GM21825 (cell line): Measurements from ENCODE around the gene CHMP6.

Experiments used
- ATAC-seq: cut with Tn5 transposase; IDR thresholded peaks from one replicate; pipeline ENCODE4 v1.9.1; 2021; ENCODE audit warnings: mild to moderate bottlenecking, moderate library complexity; ENCODE audit not compliant: unreplicated experiment

CHMP6 gene

DNA sequence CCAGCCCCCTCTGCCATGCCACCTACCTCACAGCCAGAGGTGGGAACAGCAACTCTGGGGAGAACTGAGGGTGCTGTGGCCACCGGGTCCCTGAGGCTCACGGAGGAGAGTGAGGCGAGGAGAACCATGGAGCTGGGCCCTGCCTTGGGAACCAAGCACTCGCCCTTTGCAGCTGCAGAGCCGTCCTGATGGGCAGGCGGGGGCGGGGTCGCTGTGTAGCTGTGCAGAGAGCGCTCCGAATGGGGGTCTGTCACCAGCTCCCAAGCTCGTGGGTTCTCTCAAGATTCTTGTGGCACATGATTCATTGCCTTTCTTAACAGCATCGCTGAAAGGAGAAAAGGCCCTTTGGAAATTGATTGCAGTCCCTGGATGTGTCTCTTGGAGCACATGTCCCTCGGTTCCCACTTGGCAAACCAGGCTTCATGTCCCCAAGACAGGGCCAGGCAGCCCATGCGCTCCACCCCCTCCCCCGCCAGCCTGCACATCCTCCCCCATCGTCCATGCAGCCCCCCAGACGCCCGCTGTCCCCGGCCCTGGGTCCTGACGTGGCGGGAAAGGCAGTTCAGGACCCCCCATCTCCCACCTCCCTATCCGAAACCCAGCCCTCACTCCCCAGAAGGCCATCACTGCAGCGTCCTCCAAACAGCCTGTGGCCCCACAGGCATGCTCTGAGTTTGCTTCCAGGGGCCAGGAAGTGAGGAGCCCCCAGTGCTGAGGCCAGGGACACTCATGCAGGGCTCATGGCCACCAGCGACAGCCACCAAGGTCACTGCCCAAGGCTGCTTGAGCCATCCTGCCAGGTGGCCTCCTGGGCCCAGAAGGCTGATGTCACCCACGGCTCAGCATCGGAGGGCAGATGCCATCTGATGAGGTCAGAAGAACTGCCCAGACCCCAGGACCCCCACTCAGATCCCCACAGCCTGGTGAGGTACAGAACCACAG is 20.6 kb upstream of the CHMP6 start:
- ATAC-seq = no peak

DNA sequence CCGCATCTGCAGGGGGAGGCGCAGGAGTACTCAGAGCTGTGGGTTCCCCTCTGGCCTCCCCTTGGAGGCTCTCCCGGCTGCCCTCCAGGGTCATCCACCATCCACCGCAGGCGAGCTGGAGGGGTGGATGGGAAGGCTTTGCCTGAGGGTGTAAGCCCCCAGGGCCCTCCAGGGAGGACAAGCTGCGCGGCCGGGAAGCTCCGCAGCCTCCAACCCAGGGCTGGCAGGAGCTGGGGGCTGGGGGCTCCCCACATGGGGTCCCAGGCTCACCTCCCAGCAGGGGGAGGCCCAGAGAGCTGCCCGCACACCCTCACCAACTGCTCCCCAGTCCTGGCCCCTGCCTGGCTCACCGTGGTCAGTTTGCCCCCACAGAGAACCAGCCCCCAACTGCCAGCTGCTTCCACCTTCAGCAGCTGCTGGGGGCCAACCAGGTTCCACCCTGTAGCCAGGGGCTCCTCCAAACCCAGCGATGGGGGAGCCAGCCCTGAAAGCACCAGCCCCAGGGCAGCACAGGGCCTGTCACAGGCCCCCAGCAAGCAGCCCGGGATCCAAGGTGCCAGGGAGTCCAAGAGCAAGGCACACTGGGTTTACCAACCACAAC is 19.8 kb upstream of the CHMP6 start:
- ATAC-seq = no peak

DNA sequence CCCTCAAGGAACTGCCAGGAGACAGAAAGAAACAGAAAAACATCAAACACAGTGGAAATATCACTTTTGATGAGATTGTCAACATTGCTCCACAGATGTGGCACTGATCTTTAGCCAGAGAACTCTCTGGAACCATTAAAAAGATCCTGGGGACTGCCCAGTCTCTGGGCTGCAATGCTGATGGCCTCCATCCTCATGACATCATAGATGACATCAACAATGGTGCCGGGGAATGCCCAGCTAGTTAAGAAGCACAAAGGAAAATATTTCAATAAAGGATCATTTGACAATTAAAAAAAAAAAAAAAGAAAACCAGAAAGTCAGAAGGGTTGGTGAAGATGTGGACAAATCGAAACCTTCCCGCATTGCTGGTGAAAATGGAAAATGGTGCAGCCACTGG is 14.9 kb upstream of the CHMP6 start:
- no peak for ATAC-seq

DNA sequence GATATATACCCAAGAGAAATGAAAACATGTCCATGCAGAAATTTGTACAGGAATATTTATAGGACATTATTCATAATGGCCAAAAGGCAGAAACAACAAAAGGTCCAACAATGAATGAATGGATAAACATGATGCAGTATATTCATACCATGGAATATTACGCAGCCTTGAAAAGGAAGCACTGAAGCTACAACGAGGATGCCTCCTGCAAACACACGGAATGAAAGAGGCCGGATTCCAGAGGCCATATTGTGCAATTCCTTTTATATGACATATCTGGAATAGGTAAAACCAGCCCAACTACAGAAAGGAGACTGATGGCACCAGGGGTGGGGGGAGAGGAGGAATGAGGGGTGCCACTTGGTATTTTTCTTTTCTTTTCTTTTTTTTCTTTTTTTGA is 14.5 kb upstream of the CHMP6 start:
- ATAC-seq = no peak

DNA sequence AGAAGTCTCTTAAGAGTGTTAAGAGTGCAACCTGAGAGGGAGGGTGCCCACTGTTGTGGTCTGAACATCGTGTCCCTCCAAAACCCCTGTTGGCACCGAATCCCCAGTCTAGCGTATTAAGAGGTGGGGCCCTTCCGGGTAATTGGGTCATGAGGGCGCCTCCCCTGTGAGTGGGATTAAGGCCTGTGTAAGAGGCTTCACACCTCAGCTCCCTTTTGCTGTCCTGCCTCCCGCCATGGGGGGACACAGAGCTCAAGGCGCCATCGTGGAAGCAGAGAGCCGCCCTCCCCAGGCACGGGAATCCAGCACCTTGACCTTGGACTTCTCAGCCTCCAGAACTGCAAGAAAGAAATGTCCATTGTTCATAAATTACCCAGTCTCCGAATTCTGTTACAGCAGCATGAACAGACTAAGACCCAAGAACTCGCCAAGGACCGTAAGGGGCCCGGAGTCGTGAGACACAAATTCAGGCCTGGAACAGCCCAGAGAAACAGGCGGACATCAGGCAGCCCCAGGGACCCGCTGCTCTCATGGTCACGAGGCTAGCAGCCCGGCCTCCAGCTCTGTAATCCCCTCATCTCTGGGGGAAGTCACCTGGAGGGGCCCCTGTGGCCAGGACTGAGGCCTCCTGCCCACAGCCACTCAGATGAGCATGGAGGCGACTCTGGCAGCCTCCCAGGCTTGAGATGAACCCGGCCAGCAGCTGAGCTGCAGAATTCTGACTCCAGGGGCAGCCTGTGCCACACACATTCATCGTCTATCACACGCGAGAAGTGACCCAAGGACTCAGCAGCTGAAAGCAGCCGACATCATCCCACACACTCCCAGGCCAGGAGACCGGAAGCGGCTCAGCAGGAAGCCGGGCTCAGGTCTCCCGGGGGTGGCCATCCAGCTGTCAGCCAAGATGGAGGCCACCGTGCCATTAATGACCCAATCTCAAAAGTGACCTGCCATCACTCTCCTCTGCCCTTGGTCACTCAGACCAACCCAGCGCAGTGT is 12.8 kb upstream of the CHMP6 start:
- ATAC-seq = no peak

DNA sequence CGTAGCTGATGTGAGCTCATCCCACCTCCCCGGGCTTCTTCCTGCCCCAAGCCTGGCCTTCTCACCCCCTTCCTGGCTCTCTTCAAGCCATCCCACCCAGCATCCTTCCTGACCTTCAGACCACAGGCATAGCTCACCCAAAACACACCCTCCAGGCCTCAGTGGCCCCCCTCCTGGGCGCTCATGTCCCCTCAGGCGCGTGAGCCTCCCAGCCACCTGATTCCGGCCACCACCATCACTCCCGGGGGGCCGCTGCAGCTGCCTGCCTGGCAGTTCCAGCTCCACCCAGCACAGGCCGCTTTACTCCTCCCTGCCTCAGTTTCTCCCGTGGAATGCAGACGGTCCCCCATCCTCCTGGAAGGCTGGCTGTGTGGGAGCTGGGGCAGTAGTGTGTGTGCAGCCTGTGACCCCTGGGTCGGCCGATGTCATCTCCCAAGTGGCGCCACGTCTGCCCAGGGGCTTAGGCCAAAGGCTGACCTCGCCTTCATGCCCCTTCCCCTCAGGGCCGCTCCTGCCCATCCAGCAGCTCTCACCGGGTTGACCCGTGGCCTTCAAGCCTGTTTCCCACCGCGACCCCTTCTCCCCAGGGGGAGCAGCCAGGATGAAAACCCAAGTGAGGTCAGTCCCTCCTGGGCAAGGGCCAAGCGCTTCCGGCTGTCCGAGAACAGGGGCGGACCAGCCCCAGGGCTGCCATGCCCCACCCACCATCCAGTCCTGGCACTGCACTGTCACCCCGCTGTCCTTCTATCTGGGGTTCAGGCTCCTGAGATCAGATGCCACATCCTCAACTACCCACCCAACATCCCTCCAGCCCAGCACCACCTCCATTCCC is 11.9 kb upstream of the CHMP6 start:
- ATAC-seq = no peak

DNA sequence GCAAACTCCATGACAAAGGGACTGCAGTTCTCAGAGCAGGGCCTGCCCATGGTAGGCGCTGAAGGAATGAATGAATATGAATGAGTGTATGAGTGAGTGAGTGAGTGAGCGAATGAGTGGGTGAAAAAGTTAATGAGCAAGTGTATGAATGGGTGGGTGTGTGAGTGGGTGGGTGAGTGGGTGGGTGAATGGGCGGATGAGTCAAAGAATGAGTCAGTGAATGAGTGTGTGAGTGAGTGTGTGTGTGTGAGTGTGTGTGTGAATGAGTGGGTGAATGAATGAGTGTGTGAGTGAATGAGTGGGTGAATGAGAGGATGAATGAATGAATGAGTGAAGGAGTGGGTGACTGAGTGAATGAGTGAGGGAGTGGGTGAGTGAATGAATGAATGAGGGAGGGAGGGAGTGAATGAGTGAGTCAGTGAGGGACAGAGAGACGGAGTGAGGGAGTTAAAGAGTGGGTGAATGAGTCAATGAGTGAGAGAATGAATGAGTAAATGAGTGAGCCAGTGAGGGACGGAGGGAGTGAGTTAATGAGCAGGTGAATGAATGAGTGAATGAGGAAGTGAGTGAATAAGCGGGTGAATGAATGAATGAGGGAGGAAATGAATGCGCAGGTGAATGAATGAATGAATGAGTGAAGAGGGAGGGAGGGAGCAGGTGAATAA is 11.1 kb upstream of the CHMP6 start:
- ATAC-seq = no peak

DNA sequence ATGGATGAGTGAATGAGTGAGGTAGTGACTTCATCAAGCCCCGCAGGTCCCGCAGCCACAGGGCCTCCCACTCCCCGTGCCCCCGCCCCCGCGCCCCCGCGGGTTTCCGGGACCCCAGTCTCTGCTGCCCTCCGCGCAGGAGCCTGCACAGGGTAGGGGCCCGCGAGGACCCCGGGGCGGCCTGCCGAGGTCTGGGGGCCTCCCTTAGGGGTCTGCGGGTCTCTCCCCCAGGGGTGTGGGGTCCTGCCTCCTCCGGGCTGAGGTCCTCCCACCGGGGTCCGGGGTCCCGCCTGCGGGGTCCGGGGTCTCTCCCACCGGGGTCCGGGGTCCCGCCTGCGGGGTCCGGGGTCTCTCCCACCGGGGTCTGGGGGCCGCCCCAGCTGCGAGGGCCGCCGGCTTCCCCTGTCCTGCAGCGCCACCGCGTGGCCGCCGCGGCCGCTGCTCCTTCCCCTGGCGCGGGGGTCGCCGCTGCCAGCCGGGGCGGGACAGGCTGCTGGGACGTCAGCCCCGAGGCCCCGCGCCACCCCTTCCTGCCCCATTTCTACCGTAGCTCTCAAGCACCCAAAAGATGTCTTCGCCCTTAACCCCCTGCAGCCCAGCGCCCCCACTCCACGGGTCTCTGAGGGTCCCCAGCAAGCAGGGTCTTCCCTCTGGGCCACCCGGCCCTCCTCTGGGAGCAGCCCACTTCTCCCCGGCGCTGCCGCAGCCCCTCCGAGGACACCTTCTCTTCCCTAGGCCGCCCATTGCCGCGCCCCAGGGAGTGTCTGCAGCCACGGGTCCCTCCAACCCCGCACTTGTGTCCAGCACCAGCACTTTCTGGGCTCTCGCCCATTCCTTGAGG is 10.4 kb upstream of the CHMP6 start:
- ATAC-seq = no peak

DNA sequence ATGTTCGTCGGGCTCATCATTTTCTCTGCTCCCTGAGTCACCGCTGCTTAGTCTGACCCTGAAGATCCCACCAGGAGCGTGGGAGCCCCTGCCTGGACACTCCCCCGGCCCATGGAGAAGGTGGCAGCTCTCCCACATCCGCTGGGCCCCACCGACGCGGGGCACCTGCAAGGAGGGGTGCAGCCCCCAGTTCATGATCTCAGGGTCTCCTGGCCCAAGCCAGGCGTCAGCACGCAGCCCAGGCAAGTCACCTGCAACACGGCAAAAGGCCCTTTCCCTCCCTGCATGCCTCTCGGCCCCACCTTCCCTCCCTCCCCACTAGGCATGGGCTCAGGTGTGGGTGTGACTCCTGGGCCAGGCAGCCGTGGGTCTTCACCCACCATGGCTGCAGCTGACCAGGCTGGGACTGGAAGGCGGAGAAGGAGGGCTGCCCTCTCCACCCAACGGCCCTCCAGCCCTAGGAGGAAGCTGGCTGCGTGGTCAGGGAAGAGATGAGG is 9.7 kb upstream of the CHMP6 start:
- no peak for ATAC-seq

DNA sequence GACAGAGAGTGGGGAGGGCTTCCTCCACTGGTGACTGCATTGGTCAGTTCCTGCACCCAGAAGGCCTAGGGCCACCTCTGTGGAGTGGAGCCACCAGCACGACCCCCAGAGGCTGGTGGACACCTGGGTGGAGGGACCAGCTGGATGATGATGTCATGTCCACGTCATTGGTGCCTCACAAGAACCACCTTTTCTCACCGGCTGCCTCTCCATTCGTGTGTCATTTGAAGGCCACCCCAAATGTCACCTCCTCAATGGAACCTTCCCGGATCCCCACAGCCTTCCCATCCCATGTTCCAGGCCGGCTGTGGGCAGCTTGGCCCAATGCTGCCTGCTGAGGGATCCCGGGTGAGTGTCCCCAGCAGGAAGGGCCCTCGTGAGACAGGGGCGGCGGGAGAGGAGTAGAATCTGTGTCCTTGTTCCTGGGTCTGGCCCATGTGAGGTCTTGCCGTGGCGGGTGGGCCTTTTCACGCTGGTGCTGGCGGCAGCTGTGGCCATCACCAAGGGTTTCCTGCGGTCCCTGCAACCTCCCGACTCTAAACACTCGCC is 9.1 kb upstream of the CHMP6 start:
- no peak for ATAC-seq

DNA sequence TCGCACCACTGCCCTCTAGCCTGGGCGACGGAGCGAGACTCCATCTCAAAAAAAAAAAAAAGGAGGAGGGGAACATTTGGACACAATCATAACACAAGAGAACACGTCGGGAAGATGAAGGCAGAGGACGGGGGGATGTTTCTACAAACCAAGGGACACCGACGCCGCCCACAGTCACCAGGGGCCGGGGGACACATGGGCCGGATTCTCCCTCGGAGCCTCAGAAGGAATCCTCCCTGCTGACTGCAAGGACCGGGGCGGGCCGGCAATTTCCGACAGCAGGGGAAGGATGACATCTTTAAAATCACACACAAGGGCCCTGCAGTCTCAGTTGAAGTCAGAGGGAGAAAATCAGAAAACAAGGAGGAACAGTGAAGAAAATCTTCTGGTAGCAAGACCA is 8.1 kb upstream of the CHMP6 start:
- no peak for ATAC-seq

DNA sequence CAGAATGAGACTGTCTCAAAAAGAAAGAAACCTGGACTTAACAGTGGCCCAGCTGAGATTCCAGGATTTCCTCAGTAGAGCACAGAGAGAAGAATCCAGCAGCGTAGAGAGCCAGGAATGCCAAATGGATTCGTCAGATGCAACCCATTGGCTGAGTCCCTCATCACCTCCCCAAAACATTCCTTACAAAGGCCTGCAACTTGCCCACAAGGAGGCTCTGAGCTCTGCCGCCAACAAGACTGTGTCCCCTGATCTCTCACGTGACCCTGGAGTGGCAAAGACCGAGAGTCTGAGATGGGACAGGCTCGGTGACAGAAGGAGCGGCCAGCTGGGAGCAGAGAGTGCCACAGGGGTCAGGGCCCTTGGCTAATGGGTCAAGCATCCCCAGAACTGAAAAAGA is 6.9 kb upstream of the CHMP6 start:
- ATAC-seq = no peak

DNA sequence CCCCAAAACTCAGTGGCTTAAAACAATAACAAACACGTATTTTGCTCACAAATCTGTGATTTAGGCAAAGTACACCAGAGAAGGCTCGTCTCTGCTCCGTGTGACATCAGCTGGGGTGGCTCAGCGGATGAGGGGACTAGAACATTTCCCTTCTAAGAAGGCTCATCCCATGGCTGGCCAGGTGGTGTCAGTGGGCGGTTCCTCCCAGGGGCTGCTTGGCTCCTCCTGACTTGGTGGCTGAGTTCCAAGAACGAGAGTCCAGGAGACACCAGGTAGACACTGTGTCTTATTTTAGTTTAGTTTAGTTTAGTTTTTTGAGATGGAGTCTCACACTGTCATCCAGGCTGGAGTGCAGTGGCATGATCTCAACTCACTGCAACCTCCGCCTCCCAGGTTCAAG is 5.6 kb upstream of the CHMP6 start:
- ATAC-seq = no peak

DNA sequence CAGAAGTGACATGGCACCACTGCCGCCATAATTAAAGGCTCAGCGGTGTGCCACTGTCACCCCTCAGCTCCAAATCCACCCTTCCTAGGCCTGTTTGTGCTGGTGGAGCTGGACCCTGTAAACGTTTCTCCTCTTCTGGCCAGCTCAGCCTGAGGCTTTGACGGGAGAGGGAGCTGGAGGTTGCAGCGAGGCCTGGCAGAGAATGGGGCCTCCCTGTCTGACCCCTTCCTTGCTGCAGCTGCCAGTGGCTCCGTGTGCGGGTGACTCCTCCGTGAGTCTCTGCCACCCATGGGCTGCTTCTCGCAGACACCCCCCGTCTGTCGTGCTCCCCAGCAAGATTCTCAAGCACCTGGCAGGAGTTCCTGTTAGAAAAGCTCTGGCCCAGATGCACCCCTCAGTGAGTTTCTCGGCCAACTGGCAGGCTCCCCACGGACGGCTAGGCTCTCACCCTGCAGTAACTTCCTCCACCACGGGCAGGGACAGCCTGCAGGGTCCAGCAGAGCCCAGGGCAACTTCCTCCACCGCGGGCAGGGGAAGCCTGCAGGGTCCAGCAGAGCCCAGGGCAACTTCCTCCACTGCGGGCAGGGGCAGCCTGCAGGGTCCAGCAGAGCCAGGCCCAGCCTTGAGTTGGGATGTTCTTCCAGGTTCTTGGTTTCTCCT is 4.7 kb upstream of the CHMP6 start:
- ATAC-seq = no peak

DNA sequence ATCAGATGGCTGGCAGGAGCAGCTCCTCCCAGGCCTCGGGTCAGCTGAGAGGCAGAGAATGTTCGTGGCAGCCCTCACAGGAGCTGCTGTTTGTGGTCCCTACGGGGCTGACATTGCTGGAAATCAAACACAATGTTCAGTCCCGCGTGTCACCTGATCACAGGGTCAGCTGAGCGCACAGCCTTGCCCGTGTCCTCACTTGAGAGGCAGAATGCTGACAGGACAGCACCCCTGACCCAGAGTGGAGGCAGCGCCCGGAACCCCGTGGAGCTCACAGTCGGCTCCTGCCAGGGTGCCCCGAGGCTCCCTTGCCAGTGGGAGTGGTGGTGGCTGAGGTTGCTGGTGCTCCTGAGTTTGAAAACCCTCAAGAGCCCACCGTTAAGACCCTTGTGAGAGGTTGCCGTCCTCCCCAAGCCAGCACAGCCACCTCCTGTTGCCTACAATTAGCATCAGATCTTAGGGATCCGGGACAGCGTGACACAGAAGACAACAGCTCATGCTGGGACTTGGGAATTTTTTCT is 3.6 kb upstream of the CHMP6 start:
- ATAC-seq = no peak

DNA sequence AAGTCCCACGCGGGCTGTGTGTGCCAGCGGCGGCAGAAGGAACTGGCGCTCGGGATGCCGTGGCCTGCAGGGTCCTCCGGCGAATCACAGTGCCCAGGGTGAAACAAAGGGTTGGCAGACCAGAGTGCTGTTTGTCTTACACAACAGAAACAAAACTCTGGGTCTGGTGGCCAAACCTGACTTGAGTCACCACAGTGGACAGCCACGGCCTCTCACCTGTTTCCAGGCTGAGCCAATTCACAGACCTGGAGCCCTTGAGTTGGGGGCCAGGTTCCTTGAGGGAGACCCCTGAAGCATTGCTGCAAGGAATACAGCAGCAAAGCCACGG is 2.1 kb upstream of the CHMP6 start:
- no peak for ATAC-seq

DNA sequence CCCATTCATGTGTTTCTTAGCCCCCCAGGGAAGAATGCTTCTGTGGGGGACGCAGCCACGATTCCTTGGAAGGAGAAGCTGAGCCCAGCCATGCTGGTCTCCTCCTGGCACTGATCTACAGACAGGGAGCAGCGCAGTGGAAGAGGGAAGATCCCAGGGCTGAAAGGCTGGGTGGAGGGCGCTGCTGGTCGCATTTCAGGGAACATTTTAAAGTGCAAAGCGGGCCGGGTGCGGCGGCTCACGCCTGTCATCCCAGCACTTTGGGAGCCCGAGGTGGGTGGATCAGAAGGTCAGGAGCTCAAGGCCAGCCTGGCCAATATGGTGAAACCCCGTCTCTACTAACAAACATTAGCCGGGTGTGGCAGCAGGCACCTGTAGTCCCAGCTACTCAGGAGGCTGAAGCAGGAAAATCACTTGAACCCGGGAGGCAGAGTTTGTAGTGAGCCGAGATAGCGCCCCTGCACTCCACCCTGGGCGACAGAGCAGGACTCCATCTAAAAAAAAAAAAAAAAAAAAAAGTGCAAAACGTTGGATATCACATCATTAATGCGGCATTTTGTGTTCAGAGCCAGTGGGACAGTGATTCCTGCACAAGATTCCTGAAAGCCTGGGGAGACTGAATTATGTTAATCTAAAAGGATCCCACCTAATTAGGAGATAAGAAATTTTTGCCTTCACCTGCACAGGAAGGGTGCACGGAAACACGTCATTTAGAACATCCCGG is 558 bp upstream of the CHMP6 start:
- ATAC-seq = no peak
